HFF-Myc (cell line): ENCODE results near the gene LHX4.

Source experiments
- DNase-seq: peaks from one replicate; pipeline ENCODE4 v3.0.0-alpha.2; 2011; ENCODE audit warnings: low read depth; ENCODE audit errors: extremely low read depth
- H3K4me3 ChIP-seq: replicated peaks from 2 replicates; pipeline ENCODE4 v1.5.1; 2011; ENCODE audit warnings: low read depth, mild to moderate bottlenecking, control low read depth, low read length
- TF ChIP-seq, protein P1 (sequence below): IDR thresholded peaks from 2 replicates; pipeline ENCODE4 v1.5.1; 2012; ENCODE audit warnings: mild to moderate bottlenecking, low read depth, low read length, control low read depth; ENCODE audit errors: missing control alignments

LHX4 gene

DNA sequence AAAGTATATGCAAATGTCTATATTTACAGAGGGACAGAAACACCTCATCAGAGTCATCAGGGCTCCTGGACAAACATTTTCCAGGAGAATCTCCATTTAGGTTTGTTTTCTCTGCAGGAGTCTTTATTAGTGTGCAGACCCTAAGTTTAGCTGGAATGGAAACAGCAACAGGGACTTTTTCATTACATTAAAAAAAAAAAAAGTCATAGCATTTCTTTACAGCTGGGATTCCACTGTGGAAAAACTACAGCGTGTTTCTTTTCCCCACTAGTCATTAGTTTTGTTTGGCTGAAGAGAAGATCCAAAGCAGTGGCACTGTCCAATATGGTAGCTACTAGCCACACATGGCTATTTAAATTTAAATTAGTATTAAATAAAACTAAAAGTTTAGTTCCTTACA is 49.6 kb downstream of the LHX4 start:
- H3K4me3 ChIP-seq, result no peak overlapping the region
- DNase-seq, result no peak
- TF ChIP-seq, protein P1, sequence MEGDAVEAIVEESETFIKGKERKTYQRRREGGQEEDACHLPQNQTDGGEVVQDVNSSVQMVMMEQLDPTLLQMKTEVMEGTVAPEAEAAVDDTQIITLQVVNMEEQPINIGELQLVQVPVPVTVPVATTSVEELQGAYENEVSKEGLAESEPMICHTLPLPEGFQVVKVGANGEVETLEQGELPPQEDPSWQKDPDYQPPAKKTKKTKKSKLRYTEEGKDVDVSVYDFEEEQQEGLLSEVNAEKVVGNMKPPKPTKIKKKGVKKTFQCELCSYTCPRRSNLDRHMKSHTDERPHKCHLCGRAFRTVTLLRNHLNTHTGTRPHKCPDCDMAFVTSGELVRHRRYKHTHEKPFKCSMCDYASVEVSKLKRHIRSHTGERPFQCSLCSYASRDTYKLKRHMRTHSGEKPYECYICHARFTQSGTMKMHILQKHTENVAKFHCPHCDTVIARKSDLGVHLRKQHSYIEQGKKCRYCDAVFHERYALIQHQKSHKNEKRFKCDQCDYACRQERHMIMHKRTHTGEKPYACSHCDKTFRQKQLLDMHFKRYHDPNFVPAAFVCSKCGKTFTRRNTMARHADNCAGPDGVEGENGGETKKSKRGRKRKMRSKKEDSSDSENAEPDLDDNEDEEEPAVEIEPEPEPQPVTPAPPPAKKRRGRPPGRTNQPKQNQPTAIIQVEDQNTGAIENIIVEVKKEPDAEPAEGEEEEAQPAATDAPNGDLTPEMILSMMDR, result no peak

DNA sequence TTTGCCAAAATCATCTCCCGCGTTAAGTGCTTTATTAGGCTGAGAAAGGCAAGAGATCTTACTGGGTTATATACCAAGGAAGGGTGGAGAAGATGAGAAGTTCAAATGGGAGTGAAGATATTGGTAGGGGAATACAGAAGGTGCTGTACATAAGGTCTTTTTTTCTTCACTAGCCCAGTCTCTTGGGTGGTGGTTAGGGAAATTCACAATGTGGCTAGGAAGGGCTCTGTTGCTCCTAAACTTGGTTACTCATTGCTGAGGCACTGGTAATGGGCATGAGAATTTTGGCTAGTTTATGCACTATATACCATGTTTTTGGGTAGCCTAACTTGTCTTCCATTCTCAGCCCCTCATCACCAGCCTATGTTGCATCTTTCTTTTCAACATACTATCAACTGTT is 50.6 kb downstream of the LHX4 start:
- TF ChIP-seq, protein P1, result no peak

DNA sequence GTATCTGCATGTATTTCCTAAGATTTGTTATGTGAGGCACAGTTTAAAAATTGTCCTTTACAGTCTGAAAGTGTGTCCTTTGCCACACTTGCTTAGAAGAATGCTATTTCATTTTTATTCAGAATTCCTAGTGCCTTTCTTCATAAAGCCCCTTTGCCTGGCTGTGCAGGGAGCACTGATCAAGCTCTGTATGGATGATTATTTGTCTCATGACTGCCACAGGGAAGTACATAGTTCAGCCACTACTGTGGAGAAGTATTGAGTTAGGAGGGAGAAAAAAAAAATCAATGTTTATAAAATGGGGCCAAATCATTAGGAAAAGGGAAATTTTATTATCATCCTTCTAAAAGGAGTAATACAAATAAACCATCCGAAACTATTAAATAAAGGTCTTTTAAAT is 51.4 kb downstream of the LHX4 start:
- no peak for DNase-seq
- TF ChIP-seq, protein P1, result no peak
- no peak overlapping the region for H3K4me3 ChIP-seq

More for the DNA sequence above, 50.6 kb downstream of the LHX4 start:
- no peak for DNase-seq
- H3K4me3 ChIP-seq, result no peak overlapping the region

DNA sequence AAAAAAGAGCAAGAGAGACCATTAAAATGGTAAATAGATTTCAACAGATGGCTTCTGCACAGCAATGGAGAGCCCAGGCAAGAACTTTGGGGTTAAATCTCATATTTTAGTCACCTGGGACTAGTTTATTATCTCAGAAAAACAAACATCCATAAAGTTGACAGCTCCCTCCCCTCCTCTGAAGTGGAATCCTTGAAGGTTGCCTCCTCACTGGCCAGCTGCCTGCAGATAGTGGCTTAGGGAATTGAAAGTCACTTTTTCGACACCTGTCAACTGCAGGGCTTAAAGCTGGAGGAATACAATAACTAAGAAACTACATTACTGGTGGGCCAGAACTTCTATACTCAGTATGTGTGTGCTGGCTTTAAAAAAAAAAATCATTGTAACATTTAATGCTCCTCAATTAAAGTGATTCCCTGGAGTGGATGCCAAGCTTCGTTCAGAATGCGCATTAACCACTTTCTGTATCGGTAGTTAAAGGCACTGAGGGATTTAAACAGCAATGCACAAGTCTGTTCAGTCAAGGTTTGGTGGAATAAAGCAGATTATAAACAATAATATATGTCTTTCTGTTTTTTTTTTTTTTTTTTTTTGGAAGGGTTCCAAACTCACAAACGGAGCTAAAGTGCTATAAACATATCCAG is 52.5 kb downstream of the LHX4 start:
- TF ChIP-seq, protein P1, result no peak
- H3K4me3 ChIP-seq, result no peak overlapping the region
- no peak for DNase-seq

DNA sequence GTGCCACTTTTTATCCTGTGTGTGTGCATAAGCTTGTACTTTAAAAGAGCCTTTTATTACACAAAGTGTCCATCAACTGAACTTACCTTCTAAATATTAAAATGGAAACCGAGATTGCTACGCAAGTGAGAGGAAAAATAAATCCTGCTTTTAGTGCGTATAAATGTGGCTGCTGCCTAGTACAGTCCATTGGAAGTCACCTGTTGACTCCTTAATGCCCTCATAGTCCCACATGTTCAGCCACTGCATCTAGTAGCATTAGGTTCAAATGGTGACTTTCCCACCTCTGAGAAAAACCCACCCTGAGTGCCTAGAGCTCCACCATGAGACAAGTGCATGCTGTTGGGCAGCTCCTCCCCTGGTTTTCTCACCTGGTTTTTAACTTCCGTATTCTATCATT is 53.0 kb downstream of the LHX4 start:
- TF ChIP-seq, protein P1, result no peak
- no peak for DNase-seq

DNA sequence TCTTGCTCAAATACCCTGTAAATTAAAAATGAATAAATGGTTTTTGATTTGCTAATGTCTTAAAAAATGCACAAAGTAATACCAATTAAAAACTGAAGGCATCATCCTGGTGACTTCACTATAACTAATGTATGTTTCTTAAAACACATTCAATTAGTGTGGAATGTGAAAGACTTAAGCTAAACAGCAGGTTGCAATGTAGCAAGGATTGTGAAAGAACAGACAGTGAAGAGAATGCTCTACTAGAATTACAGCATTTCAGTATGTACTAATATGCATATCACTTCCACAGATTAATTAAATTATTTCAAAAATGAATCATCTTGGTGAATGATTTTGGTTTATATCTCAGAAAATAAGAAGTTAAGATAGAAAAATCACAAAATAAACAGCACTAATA is 56.4 kb downstream of the LHX4 start:
- TF ChIP-seq, protein P1, result no peak
- H3K4me3 ChIP-seq, result no peak overlapping the region
- no peak for DNase-seq

More for the DNA sequence above, 53.0 kb downstream of the LHX4 start:
- H3K4me3 ChIP-seq, result no peak overlapping the region
